Measurements from ENCODE around the gene CASP2.
A peak's percentile ranks its signal among the peaks of the same experiment; 100 is the strongest.
"Not testable (repeated sequence)": the region's sequence is repeated elsewhere in the genome, so short reads cannot be mapped to it uniquely, and the experiment has no call there.

The CASP2 gene

GRCh38 chr7:143261901-143262300 is 26.2 kb upstream of the CASP2 start:
- Histone ChIP-seq H3K4me1 (ENCODE audit: insufficient read depth, low read length, poor library complexity, severe bottlenecking) (peaks cover 22% of the 10 kb centered on the region), H3K9me2 (replicated peaks; ENCODE audit: low read depth, low read length) (no peaks in the 10 kb centered on the region), H4K20me1 (ENCODE audit: insufficient read depth, low read length, poor library complexity, severe bottlenecking) (no peaks in the 10 kb centered on the region), H3K9ac (ENCODE audit: low read depth, low read length, poor library complexity, severe bottlenecking) (no peak overlapping the region), H3K27me3 (ENCODE audit: insufficient read depth, low read length, poor library complexity, severe bottlenecking) (no peaks in the 10 kb centered on the region), H3K4me2 (ENCODE audit: low read depth, low read length, poor library complexity, severe bottlenecking) (no peak overlapping the region), H2AFZ (ENCODE audit: low read length) (no peak overlapping the region), H3K79me2 (ENCODE audit: insufficient read depth, low read length) (peaks cover 15% of the 10 kb centered on the region; the same call in 1 of the 2 replicates), H3K9me3 (ENCODE audit: insufficient read depth, low read depth, low read length) (no peaks in the 10 kb centered on the region), H3K36me3 (ENCODE audit: insufficient read depth, low read length) (no peaks in the 10 kb centered on the region), H3K4me3 (ENCODE audit: low read length, poor library complexity, severe bottlenecking) (no peak overlapping the region), H3F3A (ENCODE audit: low read depth) (no peaks in the 10 kb centered on the region; the same call in 1 of the 2 replicates)
- no peak for TF ChIP-seq EZH2phosphoT487 (IDR thresholded peaks at IDR 0.05; ENCODE audit: borderline replicate concordance)
- no peak for TF ChIP-seq CTCF (conservative IDR thresholded peaks at IDR 0.05; ENCODE audit: low read length)

GRCh38 chr7:143263266-143264195 is 24.6 kb upstream of the CASP2 start, which contains the start of gene GSTK1:
Gene GSTK1 (plus strand): TSS chr7:143263441. CDS start chr7:143263514, 73 bp downstream.
- H3K9me2 ChIP-seq (replicated peaks; ENCODE audit: low read depth, low read length), result no peaks in the 10 kb centered on the region
- no peaks in the 10 kb centered on the region for H3K27me3 ChIP-seq (ENCODE audit: insufficient read depth, low read length, poor library complexity, severe bottlenecking)
- peak within 1 kb of the TSS; percentile 89 for H3K4me3 ChIP-seq (ENCODE audit: low read length, poor library complexity, severe bottlenecking)
- H3K79me2 ChIP-seq (ENCODE audit: insufficient read depth, low read length), result peaks cover 15% of the 10 kb centered on the region; the same call in 1 of the 2 replicates
- H3K9me3 ChIP-seq (ENCODE audit: insufficient read depth, low read depth, low read length), result no peaks in the 10 kb centered on the region
- no peaks in the 10 kb centered on the region for H3F3A ChIP-seq (ENCODE audit: low read depth)
- H3K4me1 ChIP-seq (ENCODE audit: insufficient read depth, low read length, poor library complexity, severe bottlenecking), result peaks cover 22% of the 10 kb centered on the region
- H2AFZ ChIP-seq (ENCODE audit: low read length), result peak within 1 kb of the TSS; percentile 93
- H3K9ac ChIP-seq (ENCODE audit: low read depth, low read length, poor library complexity, severe bottlenecking), result peak within 1 kb of the TSS; percentile 82
- no peaks in the 10 kb centered on the region for H4K20me1 ChIP-seq (ENCODE audit: insufficient read depth, low read length, poor library complexity, severe bottlenecking)
- H3K36me3 ChIP-seq (ENCODE audit: insufficient read depth, low read length), result peaks cover 7% of the 10 kb centered on the region; the same call in 1 of the 2 replicates
- no peak for TF ChIP-seq CTCF (conservative IDR thresholded peaks at IDR 0.05; ENCODE audit: low read length)
- TF ChIP-seq EZH2phosphoT487 (IDR thresholded peaks at IDR 0.05; ENCODE audit: borderline replicate concordance), result no peak
- H3K4me2 ChIP-seq (ENCODE audit: low read depth, low read length, poor library complexity, severe bottlenecking), result peak within 1 kb of the TSS; percentile 94

- Histone ChIP-seq H3K79me2 (ENCODE audit: insufficient read depth, low read length) (peaks cover 15% of the 10 kb centered on the region; the same call in 1 of the 2 replicates), H3K4me3 (ENCODE audit: low read length, poor library complexity, severe bottlenecking) (peak overlapping the region; percentile 89), H3K4me1 (ENCODE audit: insufficient read depth, low read length, poor library complexity, severe bottlenecking) (peaks cover 22% of the 10 kb centered on the region), H3K4me2 (ENCODE audit: low read depth, low read length, poor library complexity, severe bottlenecking) (peak overlapping the region; percentile 94), H3K9ac (ENCODE audit: low read depth, low read length, poor library complexity, severe bottlenecking) (peak overlapping the region; percentile 82)
- not testable (repeated sequence) for H3K9me3 ChIP-seq (ENCODE audit: insufficient read depth, low read depth, low read length); H3K9me2 ChIP-seq (replicated peaks; ENCODE audit: low read depth, low read length); H3K27me3 ChIP-seq (ENCODE audit: insufficient read depth, low read length, poor library complexity, severe bottlenecking); H3F3A ChIP-seq (ENCODE audit: low read depth); H2AFZ ChIP-seq (ENCODE audit: low read length); H3K36me3 ChIP-seq (ENCODE audit: insufficient read depth, low read length); H4K20me1 ChIP-seq (ENCODE audit: insufficient read depth, low read length, poor library complexity, severe bottlenecking)
Measured at GRCh38 chr7:143264196-143264568, 24.0 kb upstream of the CASP2 start.
